Epithelial cell of esophagus (primary cell): Measurements from ENCODE around the gene BRINP3.

Source experiments
- DNase-seq: peaks from one replicate; pipeline ENCODE4 v3.0.0; 2010; ENCODE audit warnings: low read depth
- H3K4me3 ChIP-seq: 2 replicates; pipeline ENCODE4 v1.5.1; 2011; ENCODE audit warnings: mild to moderate bottlenecking, low read length, control low read depth
- CTCF ChIP-seq: IDR thresholded peaks from 2 replicates; pipeline ENCODE4 v1.5.1; 2011; ENCODE audit warnings: low read depth, mild to moderate bottlenecking, low read length, control low read depth, inconsistent platforms; ENCODE audit not compliant: insufficient read depth; ENCODE audit errors: missing control alignments

Gene BRINP3

GRCh38 chr1:190154744-190155143 lies 322.9 kb downstream of the BRINP3 start:
- no peak overlapping the region for H3K4me3 ChIP-seq
- TF ChIP-seq CTCF, result no peak
- DNase-seq, result no peak

GRCh38 chr1:190147616-190148015 lies 330.0 kb downstream of the BRINP3 start:
- DNase-seq, result no peak
- H3K4me3 ChIP-seq, result no peak overlapping the region
- TF ChIP-seq CTCF, result no peak

GRCh38 chr1:190144650-190145049 lies 333.0 kb downstream of the BRINP3 start:
- TF ChIP-seq CTCF, result no peak
- DNase-seq, result no peak

GRCh38 chr1:190140644-190141043 lies 337.0 kb downstream of the BRINP3 start:
- no peak overlapping the region for H3K4me3 ChIP-seq
- no peak for DNase-seq
- no peak for TF ChIP-seq CTCF

More at GRCh38 chr1:190144650-190145049, 333.0 kb downstream of the BRINP3 start:
- H3K4me3 ChIP-seq, result no peak overlapping the region

- H3K4me3 ChIP-seq, result no peak overlapping the region
- TF ChIP-seq CTCF, result no peak
- no peak for DNase-seq
Observed at GRCh38 chr1:190138702-190139101, 339.0 kb downstream of the BRINP3 start.

GRCh38 chr1:190138266-190138665 lies 339.4 kb downstream of the BRINP3 start:
- no peak for TF ChIP-seq CTCF
- peak; percentile 64 for DNase-seq
- H3K4me3 ChIP-seq, result no peak overlapping the region

- TF ChIP-seq CTCF, result no peak
- H3K4me3 ChIP-seq, result no peak overlapping the region
- DNase-seq, result no peak
Observed at GRCh38 chr1:190129366-190129765, 348.3 kb downstream of the BRINP3 start.
